Measurements from ENCODE around the gene WWOX.

DNA sequence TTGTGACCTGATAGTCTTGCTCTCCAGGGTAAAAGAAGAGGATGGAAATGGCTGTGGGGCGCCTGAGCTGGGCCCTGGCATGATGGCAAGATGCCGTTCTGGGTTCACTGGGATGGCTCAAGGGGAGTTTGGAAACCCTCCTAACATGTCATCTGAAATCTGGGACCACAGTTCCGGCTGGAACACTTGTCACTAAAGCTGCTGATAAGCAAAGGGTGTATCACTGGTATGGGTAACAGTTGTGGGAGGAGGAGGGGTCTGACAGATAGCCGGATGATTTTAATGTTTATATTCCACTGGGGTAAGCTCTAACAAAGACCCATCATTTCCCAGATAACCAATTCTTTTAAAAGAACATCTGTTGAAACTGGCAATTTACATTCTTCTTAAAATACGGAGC lies 390.2 kb downstream of the WWOX start:
- TF ChIP-seq, protein P1, sequence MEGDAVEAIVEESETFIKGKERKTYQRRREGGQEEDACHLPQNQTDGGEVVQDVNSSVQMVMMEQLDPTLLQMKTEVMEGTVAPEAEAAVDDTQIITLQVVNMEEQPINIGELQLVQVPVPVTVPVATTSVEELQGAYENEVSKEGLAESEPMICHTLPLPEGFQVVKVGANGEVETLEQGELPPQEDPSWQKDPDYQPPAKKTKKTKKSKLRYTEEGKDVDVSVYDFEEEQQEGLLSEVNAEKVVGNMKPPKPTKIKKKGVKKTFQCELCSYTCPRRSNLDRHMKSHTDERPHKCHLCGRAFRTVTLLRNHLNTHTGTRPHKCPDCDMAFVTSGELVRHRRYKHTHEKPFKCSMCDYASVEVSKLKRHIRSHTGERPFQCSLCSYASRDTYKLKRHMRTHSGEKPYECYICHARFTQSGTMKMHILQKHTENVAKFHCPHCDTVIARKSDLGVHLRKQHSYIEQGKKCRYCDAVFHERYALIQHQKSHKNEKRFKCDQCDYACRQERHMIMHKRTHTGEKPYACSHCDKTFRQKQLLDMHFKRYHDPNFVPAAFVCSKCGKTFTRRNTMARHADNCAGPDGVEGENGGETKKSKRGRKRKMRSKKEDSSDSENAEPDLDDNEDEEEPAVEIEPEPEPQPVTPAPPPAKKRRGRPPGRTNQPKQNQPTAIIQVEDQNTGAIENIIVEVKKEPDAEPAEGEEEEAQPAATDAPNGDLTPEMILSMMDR (IDR thresholded peaks at IDR 0.05): no peak
- TF ChIP-seq POLR2A (IDR thresholded peaks at IDR 0.05): no peak

All from right lobe of liver (tissue), 4 donors.